Thyroid gland (tissue), 4 donors: ENCODE measurements around the gene GAS7. TPM values are rescaled to one million over a fixed set of nuclear protein-coding genes. Genes with fewer than 3 reads are reported as not detected.

Experiments used
- DNase-seq, 2 donors: peaks; one replicate each; pipeline ENCODE4 v3.0.0-alpha.2; 2019
- H3K27ac ChIP-seq, 3 donors: fragments of 200-600 bp; sonication (generic); 1 replicate in 2 of 3; 2 replicates in 1 of 3; pipeline ENCODE4 v1.5.1; 2016 to 2019; ENCODE audit warnings: mild to moderate bottlenecking in 1 of 3, moderate library complexity in 1 of 3
- H3K27me3 ChIP-seq: fragments of 200-600 bp; sonication (generic); one replicate; pipeline ENCODE4 v1.5.1; 2019
- H3K36me3 ChIP-seq, 2 donors: fragments of 200-600 bp; sonication (generic); one replicate each; pipeline ENCODE4 v1.5.1; 2016 to 2019
- H3K4me1 ChIP-seq, 2 donors: fragments of 200-600 bp; sonication (generic); one replicate each; pipeline ENCODE4 v1.5.1; 2017 to 2019
- H3K4me3 ChIP-seq, 3 donors: fragments of 200-600 bp; sonication (generic); replicated peaks in 1 of 3; 1 replicate in 2 of 3; 2 replicates in 1 of 3; pipeline ENCODE4 v1.5.1; 2016; ENCODE audit warnings: mild to moderate bottlenecking in 1 of 3
- H3K9me3 ChIP-seq: fragments of 200-600 bp; sonication (generic); one replicate; pipeline ENCODE4 v1.5.1; 2017
- CTCF ChIP-seq, 6 experiments: fragments of 200-600 bp in 3 of 6; fragments of 450-650 bp in 3 of 6; sonication (generic) in 3 of 6; IDR thresholded peaks; one replicate each; pipeline ENCODE4 v1.5.1; 2016 to 2019; ENCODE audit warnings: antibody characterized with exemption in 6 of 6, mild to moderate bottlenecking in 2 of 6, inconsistent platforms in 1 of 6, moderate library complexity in 1 of 6
- POLR2A ChIP-seq, 2 donors: fragments of 450-650 bp; IDR thresholded peaks; one replicate each; pipeline ENCODE4 v1.6.1; 2017; ENCODE audit warnings: antibody characterized with exemption in 2 of 2, mild to moderate bottlenecking in 2 of 2, moderate library complexity in 1 of 2
- WGBS, 2 donors: methylation state at CpG; one replicate each; pipeline ENCODE4 v1.1.5; 2017; 5-methylcytosine and 5-hydroxymethylcytosine counted together
- intact Hi-C: fragments of 100-400 bp; cut with DNase I; formaldehyde crosslinking; loops from one replicate; pipeline ENCODE4 v1.15.1; 2023
- total RNA-seq, 4 donors: library from RNA; depleted of rRNA; stranded (reverse); fragments of >200 nt; gene quantifications; one replicate each; pipeline ENCODE4 v1.2.3, GENCODE V29; 2016

Gene GAS7
- total RNA-seq, 4 donors from 2014 or later = 7.5 to 30.3 (median 24.1) TPM

- DNase-seq = no peak
- no peak for TF ChIP-seq CTCF (IDR thresholded peaks at IDR 0.05)
- TF ChIP-seq POLR2A (IDR thresholded peaks at IDR 0.05) = no peak
- intact Hi-C loops = no loop called here
- 71 to 77% methylated on average over 8 of the region's 8 CpGs for WGBS, 2 donors
- Histone ChIP-seq H3K27me3 (no peaks in the 10 kb centered on the region), H3K36me3 (no peaks in the 10 kb centered on the region), H3K4me3 (no peak overlapping the region), H3K4me1 (no peaks in the 10 kb centered on the region), H3K27ac (no peak overlapping the region), H3K9me3 (no peaks in the 10 kb centered on the region)
Measured at GRCh38 chr17:10081571-10082169, 116.7 kb downstream of the GAS7 start.

GRCh38 chr17:10077561-10078299 lies 120.7 kb downstream of the GAS7 start:
- no peaks in the 10 kb centered on the region for H3K27me3 ChIP-seq
- no peak for DNase-seq
- no peaks in the 10 kb centered on the region for H3K4me1 ChIP-seq
- H3K9me3 ChIP-seq = no peaks in the 10 kb centered on the region
- WGBS, 2 donors = 70 to 76% methylated on average over 4 of the region's 4 CpGs
- H3K27ac ChIP-seq = no peak overlapping the region
- no peak overlapping the region for H3K4me3 ChIP-seq
- TF ChIP-seq POLR2A (IDR thresholded peaks at IDR 0.05) (no peak), CTCF (IDR thresholded peaks at IDR 0.05) (no peak)
- no peaks in the 10 kb centered on the region for H3K36me3 ChIP-seq
- intact Hi-C loops = no loop called here

- Histone ChIP-seq H3K4me3 (no peak overlapping the region), H3K4me1 (no peaks in the 10 kb centered on the region), H3K9me3 (no peaks in the 10 kb centered on the region), H3K36me3 (no peaks in the 10 kb centered on the region), H3K27me3 (no peaks in the 10 kb centered on the region), H3K27ac (no peak overlapping the region)
- 73 to 74% methylated on average over 4 to 5 of the region's 5 CpGs for WGBS, 2 donors
- DNase-seq = no peak
- intact Hi-C loops = no loop called here
- TF ChIP-seq POLR2A (IDR thresholded peaks at IDR 0.05) (no peak), CTCF (IDR thresholded peaks at IDR 0.05) (no peak)
Measured at GRCh38 chr17:10075919-10076318, 122.5 kb downstream of the GAS7 start.

- H3K4me1 ChIP-seq = no peaks in the 10 kb centered on the region
- H3K27ac ChIP-seq = no peak overlapping the region
- H3K9me3 ChIP-seq = no peaks in the 10 kb centered on the region
- WGBS, 2 donors = 75 to 78% methylated on average over 6 of the region's 6 CpGs
- DNase-seq = no peak
- H3K4me3 ChIP-seq = no peak overlapping the region
- intact Hi-C loops = no loop called here
- H3K27me3 ChIP-seq = no peaks in the 10 kb centered on the region
- H3K36me3 ChIP-seq = no peaks in the 10 kb centered on the region
- no peak for TF ChIP-seq CTCF (IDR thresholded peaks at IDR 0.05)
- no peak for TF ChIP-seq POLR2A (IDR thresholded peaks at IDR 0.05)
Measured at GRCh38 chr17:10073941-10074340, 124.5 kb downstream of the GAS7 start.
